Islet precursor cell (in vitro differentiated cells): ENCODE data around the gene HMGXB3.

ENCODE experiments used
- DNase-seq: peaks from one replicate; pipeline ENCODE4 v3.0.0-alpha.2; 2018

The HMGXB3 gene

GRCh38 chr5:150000256-150000989, at the start of gene HMGXB3, which contains the start of gene TIGD6:
HMGXB3 (plus strand) TSS chr5:150000739; CDS start chr5:150004853, 4,114 bp downstream.
TIGD6 (minus strand) TSS chr5:150000654; CDS start chr5:149996348, 4,306 bp downstream.
- peak; percentile 99 for DNase-seq

GRCh38 chr5:149951138-149951749, 49.3 kb upstream of the HMGXB3 start:
- DNase-seq: peak; percentile 46

GRCh38 chr5:149953436-149954121, 47.0 kb upstream of the HMGXB3 start:
- peak; percentile 32 for DNase-seq

- DNase-seq: peak; percentile 42
Observed at GRCh38 chr5:149954798-149955197, 45.7 kb upstream of the HMGXB3 start.

GRCh38 chr5:149956685-149957084, 43.9 kb upstream of the HMGXB3 start:
- no peak for DNase-seq

- DNase-seq: peak; percentile 46
Observed at GRCh38 chr5:149957855-149958254, 42.7 kb upstream of the HMGXB3 start.

GRCh38 chr5:149959406-149960236, 40.9 kb upstream of the HMGXB3 start:
- peak; percentile 49 for DNase-seq

GRCh38 chr5:149960272-149961185, 40.0 kb upstream of the HMGXB3 start, which contains the start of gene SLC26A2:
SLC26A2 (plus strand) TSS chr5:149960758; CDS start chr5:149977653, 16,895 bp downstream.
- DNase-seq: peak; percentile 99

- peak; percentile 32 for DNase-seq
Observed at GRCh38 chr5:149961186-149961685, 39.3 kb upstream of the HMGXB3 start.

GRCh38 chr5:149961957-149962409, 38.6 kb upstream of the HMGXB3 start:
- DNase-seq: no peak

- no peak for DNase-seq
Observed at GRCh38 chr5:149962601-149963300, 37.8 kb upstream of the HMGXB3 start.

- no peak for DNase-seq
Observed at GRCh38 chr5:149963729-149964128, 36.8 kb upstream of the HMGXB3 start.

- DNase-seq: no peak
Observed at GRCh38 chr5:149966946-149967345, 33.6 kb upstream of the HMGXB3 start.

GRCh38 chr5:149969181-149969930, 31.2 kb upstream of the HMGXB3 start:
- no peak for DNase-seq

GRCh38 chr5:149975409-149975808, 25.1 kb upstream of the HMGXB3 start:
- DNase-seq: no peak

GRCh38 chr5:149979896-149980295, 20.6 kb upstream of the HMGXB3 start:
- DNase-seq: no peak

- no peak for DNase-seq
Observed at GRCh38 chr5:149981206-149981605, 19.3 kb upstream of the HMGXB3 start.

- no peak for DNase-seq
Observed at GRCh38 chr5:149982505-149982904, 18.0 kb upstream of the HMGXB3 start.

- no peak for DNase-seq
Observed at GRCh38 chr5:149988126-149988525, 12.4 kb upstream of the HMGXB3 start.
